Brain microvascular endothelial cell (primary cell): ENCODE data around the gene TMC3.

Source experiments
- DNase-seq: peaks from one replicate; pipeline ENCODE4 v3.0.0-alpha.2; 2020
- H3K27ac ChIP-seq: fragments of 250-450 bp; sonication (Bioruptor Pico); 2 replicates; pipeline ENCODE4 v1.5.1; 2020; ENCODE audit warnings: mild to moderate bottlenecking, moderate library complexity
- H3K27me3 ChIP-seq: fragments of 250-450 bp; sonication (Bioruptor Pico); replicated peaks from 2 replicates; pipeline ENCODE4 v1.5.1; 2020; ENCODE audit warnings: mild to moderate bottlenecking
- H3K36me3 ChIP-seq: fragments of 250-450 bp; sonication (Bioruptor Pico); replicated peaks from 2 replicates; pipeline ENCODE4 v1.5.1; 2020; ENCODE audit warnings: mild to moderate bottlenecking
- H3K4me3 ChIP-seq: 2 replicates; pipeline ENCODE4 v1.5.1; 2011; ENCODE audit warnings: low read depth, mild to moderate bottlenecking, control low read depth, low read length, moderate library complexity
- in situ Hi-C: cut with HindIII; loops from 2 replicates; pipeline ENCODE4 v1.10.0; 2017; ENCODE audit warnings: low sequenced_read_pairs, low pct_ligation_motif_present
- TF ChIP-seq, protein P1 (sequence below): IDR thresholded peaks from 2 replicates; pipeline ENCODE4 v1.5.1; 2011; ENCODE audit warnings: low read depth, mild to moderate bottlenecking, moderate library complexity, low read length, control low read depth, inconsistent platforms; ENCODE audit errors: missing control alignments

The TMC3 gene

DNA sequence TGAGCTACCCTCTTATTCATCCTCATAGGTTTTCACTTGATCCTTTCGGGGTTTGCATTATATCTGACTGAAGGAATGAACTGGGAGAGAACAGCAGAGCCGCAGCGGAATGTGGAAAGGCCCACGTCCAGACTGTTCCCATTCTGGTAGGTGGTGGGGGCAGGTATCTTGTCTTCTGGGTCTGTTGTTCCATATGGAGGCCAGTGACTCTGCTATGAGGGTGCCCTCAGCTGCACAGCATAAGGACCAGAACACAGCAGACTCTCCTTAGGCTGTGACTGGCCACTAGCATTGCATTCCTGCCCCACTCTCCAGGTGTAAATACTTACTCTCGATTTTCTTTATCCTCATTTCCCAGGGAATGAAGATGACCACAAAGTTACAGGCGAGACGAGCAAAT, 12.1 kb downstream of the TMC3 start:
- no peaks in the 10 kb centered on the region for H3K36me3 ChIP-seq
- no peak for DNase-seq
- TF ChIP-seq, protein P1, sequence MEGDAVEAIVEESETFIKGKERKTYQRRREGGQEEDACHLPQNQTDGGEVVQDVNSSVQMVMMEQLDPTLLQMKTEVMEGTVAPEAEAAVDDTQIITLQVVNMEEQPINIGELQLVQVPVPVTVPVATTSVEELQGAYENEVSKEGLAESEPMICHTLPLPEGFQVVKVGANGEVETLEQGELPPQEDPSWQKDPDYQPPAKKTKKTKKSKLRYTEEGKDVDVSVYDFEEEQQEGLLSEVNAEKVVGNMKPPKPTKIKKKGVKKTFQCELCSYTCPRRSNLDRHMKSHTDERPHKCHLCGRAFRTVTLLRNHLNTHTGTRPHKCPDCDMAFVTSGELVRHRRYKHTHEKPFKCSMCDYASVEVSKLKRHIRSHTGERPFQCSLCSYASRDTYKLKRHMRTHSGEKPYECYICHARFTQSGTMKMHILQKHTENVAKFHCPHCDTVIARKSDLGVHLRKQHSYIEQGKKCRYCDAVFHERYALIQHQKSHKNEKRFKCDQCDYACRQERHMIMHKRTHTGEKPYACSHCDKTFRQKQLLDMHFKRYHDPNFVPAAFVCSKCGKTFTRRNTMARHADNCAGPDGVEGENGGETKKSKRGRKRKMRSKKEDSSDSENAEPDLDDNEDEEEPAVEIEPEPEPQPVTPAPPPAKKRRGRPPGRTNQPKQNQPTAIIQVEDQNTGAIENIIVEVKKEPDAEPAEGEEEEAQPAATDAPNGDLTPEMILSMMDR = no peak
- H3K4me3 ChIP-seq = no peak overlapping the region
- in situ Hi-C loops = no loop called here
- no peaks in the 10 kb centered on the region for H3K27me3 ChIP-seq
- H3K27ac ChIP-seq = no peak overlapping the region

DNA sequence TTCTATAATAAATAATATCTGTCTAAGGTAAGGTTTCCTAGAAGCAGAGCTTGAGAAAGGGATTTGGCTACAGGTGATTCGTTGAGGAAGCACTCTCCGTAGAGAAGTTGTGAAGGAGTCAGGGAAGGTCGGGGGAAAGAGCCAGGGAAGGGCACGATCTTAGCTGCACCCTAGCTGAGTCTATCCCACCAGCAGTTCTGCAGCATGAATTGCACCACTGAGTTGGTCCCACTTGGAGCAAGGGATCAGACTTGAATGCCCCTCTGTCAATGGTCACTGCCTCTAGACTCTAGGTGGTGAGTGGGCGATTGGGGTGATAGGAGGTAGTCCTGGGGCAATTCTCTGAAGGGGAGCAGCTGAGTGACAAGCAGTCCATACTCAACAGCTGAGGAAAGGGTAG, 13.5 kb downstream of the TMC3 start:
- TF ChIP-seq, protein P1 = no peak
- in situ Hi-C loops = no loop called here
- Histone ChIP-seq H3K4me3 (no peak overlapping the region), H3K27me3 (no peaks in the 10 kb centered on the region), H3K36me3 (no peaks in the 10 kb centered on the region), H3K27ac (no peak overlapping the region)
- no peak for DNase-seq

DNA sequence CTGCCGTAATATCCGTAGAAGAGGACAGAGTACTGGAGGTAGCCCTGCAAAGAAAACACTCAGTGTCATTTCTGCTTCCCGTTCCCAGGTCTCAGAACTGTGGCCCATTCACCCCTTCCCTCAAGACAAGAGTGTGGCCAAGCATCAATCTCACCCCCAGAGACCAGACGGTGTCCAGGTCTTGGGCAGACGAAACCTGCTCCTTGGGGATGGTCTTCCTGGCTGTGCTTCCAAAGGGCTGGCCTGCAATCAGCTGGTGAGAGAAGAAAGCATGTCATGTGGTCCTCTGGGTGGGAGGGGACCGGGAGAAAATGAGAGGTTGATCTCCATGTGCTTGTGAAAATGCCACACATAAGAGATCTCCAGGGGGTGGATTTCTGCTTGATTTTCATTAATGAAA, 15.8 kb downstream of the TMC3 start:
- TF ChIP-seq, protein P1 = no peak
- H3K4me3 ChIP-seq = no peak overlapping the region
- no peaks in the 10 kb centered on the region for H3K27me3 ChIP-seq
- H3K27ac ChIP-seq = no peak overlapping the region
- no peak for DNase-seq
- in situ Hi-C loops = no loop called here
- H3K36me3 ChIP-seq = no peaks in the 10 kb centered on the region

DNA sequence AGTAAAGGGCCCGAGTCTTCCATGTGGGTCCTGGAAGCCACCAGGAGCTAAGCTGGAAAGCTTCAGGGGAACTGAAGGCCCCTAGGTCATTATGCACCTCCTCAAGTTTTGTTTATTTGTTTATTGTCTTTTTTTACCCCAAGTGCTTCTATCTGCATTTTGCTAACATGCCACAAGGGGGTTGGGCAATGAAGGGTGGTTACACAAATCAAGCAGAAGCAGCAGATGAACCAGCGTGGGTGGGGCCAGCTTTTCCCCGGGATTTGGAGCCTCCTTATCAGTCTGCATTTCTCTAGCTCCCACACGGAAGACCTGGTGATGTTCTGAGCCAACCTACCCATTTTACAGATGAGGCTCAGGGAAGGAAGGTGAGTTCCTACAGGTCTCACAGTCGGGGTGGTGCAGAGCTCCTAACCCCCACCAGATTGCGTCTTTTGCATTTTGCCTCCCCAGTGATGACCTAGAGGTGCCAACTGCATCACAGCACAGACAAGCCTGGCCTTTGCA, 16.8 kb downstream of the TMC3 start:
- in situ Hi-C loops = no loop called here
- TF ChIP-seq, protein P1 = peak; percentile 24
- Histone ChIP-seq H3K4me3 (no peak overlapping the region), H3K27ac (no peak overlapping the region), H3K27me3 (no peaks in the 10 kb centered on the region), H3K36me3 (no peaks in the 10 kb centered on the region)
- no peak for DNase-seq

DNA sequence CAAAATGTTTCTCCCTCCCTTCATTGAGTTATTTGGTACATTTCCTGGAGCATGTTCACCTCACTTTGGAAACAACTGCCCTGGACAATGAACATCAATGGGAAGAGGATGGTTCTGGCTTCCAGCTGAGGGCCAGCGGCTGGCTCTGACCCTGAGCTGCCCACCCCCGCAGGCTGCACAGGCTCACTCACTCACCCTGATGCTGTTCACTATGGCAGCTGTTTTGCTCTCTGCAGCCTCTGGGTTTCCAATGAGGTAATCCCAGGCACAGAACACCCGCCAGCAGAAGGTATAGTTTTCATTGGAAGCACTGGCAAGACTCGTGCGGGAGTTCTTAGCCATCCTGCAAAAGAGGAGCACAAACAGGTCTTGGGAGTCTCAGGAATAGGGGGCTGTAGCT, 17.8 kb downstream of the TMC3 start:
- TF ChIP-seq, protein P1 = no peak
- H3K27ac ChIP-seq = no peak overlapping the region
- H3K36me3 ChIP-seq = no peaks in the 10 kb centered on the region

DNA sequence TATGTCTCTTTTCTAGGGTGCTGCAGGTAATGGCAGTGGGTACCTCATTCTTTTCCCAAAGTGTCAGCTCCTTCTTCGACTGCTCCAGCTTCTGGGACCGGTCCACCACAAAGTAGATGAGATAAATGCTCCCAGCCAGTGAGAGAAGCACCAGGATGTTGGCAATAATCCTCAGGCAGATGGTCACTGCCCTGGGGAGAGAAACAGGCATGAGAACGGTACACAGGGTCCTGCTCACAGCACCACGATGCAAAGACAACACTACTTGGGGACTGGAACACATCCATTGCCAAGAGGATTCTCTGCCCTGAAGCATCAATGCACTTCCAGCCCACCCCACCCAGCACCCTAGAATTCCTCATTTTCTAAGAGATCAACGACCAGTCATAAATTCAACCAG, 22.4 kb downstream of the TMC3 start:
- in situ Hi-C loops = no loop called here
- Histone ChIP-seq H3K27me3 (no peaks in the 10 kb centered on the region), H3K36me3 (no peaks in the 10 kb centered on the region), H3K4me3 (no peak overlapping the region), H3K27ac (no peak overlapping the region)
- no peak for DNase-seq
- TF ChIP-seq, protein P1 = no peak

More for the DNA sequence above, 17.8 kb downstream of the TMC3 start:
- H3K27me3 ChIP-seq = no peaks in the 10 kb centered on the region
- no peak overlapping the region for H3K4me3 ChIP-seq
- no peak for DNase-seq
- in situ Hi-C loops = no loop called here
